OCI-M2 (cell line): Measurements from ENCODE around the gene TEX26.

Experiments
- DNase-seq: peaks from one replicate; lab custom pipeline; 2025; ENCODE audit not compliant: unreplicated experiment; lab: John Stamatoyannopoulos, UW

The TEX26 gene

DNA sequence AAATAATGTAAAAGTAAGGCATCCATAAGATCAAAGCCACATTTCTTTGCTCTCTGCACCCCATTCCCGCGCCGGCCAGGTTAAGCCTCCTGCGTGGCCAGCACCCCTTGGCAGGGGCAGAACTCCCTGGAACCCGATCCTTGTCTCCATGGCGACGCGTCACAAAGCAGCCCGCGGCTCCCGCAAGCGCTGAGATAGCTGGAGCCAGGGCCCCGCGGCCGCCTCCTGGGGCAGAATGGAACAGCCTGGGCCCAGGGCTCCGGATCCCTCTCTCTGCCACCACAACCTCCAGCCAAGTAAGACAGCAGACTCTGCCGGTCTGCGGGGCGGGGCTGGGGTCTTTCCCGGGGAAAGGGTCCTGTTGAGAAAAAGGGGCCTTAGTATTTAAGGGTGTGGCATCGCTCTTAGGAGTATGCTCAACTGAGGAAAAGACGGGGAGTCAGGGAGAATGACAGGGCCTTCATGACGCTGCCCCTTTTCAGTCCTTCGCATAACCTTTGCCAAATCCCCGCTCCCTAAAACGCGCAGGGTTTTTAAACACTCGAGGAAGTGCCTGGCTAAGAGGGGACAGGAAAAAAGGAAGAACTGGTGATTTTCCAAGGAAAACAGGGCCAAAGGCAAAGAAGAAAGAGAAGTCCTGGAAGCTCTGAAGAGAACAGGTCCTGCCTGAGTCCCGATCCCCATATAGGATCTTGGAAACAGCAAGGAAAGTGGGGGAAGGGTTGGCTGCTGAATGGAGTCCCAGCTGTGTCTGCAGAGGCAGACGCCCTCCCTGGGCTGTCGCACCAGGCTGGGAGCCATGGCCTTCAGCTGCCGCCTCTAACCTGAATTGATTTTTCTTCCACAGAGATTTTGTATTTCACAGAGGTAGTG is at the start of gene TEX26:
Gene TEX26 (plus strand): TSS at position 176 of the 873 bp plus-strand sequence. CDS start 60 bp downstream, at position 236.
- no peak for DNase-seq

DNA sequence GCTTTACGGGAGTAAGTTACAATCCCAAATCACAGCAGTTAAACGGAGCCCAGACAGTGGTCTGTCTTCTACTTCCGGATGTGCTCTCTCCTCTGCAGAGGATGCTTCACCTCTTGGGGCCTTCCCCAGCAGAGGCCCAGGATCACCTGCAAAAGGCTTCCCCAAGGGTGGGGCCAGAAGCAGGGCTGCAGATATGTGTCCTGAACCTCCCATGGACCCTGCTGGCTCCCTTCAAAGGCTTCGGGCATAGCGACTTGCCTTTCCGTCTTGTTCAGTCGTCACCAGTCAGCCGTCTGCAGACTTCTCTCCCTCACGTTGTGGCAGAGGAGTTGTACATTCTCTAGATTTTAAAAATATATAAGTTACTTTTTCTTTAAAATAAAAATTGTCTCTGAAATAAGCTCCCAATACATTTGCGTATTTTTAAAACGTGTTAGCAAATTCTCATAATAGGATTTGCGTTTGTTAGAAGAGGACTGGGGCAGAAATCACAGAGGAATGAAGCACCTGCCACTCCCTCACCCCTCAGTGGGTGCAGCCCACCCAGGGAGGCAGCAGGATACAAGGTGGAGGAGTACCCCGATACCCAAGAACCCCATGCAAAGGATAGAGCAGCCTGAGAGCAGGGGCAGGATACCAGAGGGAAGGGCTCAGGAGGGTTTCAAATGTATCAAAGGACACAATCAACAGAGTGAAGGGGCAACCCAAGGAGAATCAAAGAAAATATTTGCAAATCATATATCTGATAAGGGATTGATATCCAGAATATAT is 49.3 kb upstream of the TEX26 start:
- DNase-seq = no peak

DNA sequence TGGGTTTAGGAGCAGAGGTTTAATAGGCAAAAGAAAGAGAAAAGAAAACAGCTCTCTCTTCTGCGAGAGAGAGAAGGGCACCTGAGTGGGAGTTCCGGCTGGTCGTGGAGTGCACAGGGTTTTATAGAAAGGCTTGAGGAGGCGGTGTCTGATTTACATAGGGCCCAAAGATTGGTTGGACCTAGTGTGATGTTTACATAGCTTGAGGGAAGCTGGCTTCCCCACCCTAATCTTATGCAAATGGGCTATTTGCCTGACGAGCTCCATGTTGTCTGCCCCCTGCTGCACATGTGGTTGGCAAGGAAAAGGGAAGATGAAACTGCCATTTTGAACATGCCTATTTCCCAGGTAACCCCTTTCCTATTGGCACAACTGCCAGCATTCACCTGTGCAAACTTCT is 47.9 kb upstream of the TEX26 start:
- DNase-seq = no peak

DNA sequence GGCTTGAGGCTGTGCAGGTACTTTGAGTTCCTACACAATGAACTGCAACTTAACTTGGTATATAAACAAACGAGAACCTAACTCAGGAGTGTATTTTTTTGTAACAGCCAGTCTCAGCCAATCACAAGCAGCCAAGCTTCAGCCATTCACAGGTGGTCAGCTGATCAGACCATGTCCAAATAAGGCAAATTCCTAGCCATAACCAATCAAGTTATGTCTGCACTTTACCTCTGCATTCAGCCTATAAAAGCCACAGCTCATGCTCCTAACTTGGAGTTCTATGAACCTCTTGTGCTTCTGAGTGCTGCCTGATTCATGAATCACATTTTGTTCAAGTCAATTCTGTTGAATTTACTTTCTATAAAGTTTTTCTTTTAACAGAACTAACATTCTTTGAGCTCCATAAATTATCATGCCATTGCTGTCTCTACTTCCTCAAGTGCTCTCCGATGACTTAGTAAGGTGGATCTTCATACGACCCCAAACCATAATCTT is 43.2 kb upstream of the TEX26 start:
- no peak for DNase-seq

GRCh38 chr13:30892966-30893365 is 39.5 kb upstream of the TEX26 start:
- no peak for DNase-seq

DNA sequence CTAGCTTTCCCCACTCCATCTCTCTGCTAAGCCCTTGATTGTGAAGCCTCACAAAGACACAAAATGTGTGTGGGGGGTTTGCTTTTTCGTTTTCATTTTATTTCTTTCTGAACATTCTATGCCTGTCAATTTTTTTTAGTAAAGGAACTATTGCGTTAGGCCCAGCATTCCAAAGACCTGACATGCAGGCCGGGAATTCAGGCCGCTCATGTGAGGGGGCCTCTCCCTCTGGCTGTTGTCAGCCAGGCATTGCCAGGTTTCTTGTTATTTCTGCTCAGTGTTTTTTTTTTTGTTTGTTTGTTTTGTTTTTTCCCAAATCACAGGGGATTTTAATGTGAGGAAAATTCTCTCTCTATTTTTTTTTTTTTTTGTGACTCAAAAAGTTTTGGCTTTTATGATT is 36.7 kb upstream of the TEX26 start:
- no peak for DNase-seq

GRCh38 chr13:30898070-30898469 is 34.4 kb upstream of the TEX26 start:
- no peak for DNase-seq

GRCh38 chr13:30898678-30899241 is 33.7 kb upstream of the TEX26 start:
- DNase-seq = no peak

DNA sequence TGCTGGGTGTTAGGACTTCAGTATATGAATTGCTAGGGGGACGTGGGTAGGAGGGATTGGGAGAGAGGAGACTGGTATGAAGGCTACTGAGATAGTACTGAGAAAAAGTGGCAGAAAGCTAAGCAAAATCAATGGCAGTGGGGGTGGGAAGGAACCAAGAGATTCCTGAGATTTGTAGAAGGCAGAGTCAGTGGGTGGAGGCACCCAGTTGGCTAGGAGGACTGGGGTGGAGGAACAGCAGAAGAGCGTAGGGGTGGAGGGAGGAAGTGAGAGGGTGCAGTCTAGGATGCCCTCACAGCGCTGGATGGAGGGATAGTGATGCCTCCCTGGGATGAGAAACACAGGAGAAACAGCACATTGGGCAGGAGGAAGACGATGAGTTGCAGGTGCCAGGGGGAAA is 32.0 kb upstream of the TEX26 start:
- DNase-seq = no peak

DNA sequence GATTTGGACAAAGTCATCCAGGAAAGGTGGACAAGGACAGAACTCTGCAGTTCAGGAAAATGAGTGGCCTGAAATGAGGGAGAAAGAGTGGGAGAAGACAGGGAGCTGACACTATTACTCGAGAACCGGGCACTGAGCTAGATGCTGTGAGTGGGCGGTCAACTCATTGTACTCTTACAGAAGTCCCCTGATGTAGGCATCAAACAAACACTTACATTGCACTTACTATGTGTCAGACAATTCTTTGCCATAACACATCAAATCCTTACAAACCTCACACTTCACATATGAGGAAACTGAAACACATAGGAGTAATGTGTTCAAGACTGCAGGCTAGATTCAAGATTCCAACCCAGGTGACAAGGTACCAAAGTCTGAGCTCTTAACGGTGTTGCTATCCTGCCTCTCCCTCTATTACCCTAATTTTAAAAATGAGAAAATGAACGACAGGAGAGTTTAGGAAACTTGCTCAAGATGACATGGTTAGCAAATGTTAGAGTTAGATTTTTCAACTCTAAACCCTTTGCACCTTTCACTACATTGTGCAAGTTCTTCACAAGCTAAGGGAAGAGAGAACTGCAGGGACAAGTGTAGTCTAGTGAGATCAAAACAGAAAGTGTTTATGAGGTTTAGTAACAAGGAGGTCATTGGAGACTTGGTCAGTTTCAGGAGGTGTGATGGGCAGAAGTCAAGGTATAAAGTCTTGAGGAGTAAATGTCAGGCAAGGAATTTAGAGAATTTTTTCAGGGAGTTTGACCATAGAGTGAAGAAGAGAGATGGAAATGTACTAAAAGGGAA is 31.3 kb upstream of the TEX26 start:
- no peak for DNase-seq

DNA sequence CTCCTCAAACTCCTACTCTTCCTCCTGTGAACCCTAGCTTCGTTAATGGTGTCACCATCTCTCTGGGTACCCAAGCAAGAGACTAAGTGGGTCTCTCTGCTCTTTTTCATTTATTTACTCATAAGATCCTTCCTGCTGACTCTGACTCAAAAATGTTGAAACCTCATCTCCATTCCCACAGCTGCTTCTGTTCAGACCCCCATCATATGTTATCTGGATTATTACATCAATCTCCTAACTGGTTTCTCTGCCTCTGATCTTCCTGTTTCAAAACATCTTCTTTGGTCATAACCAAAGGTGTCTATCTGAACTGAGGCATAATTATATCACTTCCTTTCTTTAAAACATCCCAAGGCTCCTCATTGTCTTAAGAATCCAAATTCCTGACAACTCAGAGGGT is 28.4 kb upstream of the TEX26 start:
- no peak for DNase-seq

DNA sequence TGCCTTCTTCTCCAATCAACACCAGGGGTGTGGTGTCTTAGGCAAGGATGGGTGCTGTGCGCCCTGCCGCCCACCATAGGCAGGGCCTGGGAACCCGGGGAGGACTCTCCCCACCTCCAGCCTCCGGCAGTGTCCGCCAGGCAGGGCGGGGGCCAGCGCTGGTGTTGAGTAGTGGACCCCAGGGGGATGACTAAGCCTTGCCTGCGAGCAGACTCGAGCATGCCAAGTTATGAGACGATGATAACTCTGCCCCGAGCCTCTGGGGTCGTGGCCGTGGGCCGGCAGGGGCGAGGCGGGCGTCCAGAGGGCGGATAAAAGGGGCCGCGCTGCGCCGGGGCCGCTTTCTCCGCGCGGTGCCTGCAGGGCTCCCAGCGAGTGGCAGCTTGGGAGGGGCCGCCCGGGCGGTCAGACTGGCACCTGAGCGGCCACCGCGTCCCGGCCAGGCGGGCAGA is 26.5 kb upstream of the TEX26 start, which contains the start of gene MEDAG:
Gene MEDAG (plus strand): TSS at position 340 of the 452 bp plus-strand sequence. CDS start 245 bp downstream, outside the sequence.
- no peak for DNase-seq

GRCh38 chr13:30906411-30907051 is 25.9 kb upstream of the TEX26 start:
- DNase-seq = no peak

GRCh38 chr13:30907121-30907861 is 25.2 kb upstream of the TEX26 start:
- peak; percentile 14 for DNase-seq

- no peak for DNase-seq
These were observed 24.0 kb upstream of the TEX26 start for GRCh38 chr13:30908416-30908980.

DNA sequence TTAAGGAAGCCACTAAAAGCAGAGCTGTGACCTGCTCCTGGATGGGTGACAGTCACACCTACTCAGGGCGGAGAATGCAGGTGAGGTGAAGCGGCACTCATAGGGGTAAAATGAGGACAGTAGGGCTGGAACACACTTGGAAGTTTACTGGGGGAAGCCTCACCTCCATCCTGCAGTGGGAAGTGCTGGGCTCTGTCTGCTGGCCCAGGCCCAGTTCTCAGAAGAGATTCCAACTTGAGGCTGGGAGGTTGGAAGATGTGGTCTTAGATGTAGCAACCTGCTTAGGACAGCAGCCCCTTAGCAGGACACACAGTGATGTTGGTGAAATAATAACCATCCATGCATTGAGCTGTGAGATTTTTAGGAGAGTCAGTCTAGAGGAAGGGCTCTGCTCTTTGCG is 21.8 kb upstream of the TEX26 start:
- no peak for DNase-seq

GRCh38 chr13:30915691-30916541 is 16.5 kb upstream of the TEX26 start:
- no peak for DNase-seq

- no peak for DNase-seq
These were observed 15.5 kb upstream of the TEX26 start for GRCh38 chr13:30916991-30917390.
